ENCODE data around the gene EXOC3.
A peak's percentile ranks its signal among the peaks of the same experiment; 100 is the strongest.
"Not testable (repeated sequence)": the region's sequence is repeated elsewhere in the genome, so short reads cannot be mapped to it uniquely, and the experiment has no call there.

The EXOC3 gene

DNA sequence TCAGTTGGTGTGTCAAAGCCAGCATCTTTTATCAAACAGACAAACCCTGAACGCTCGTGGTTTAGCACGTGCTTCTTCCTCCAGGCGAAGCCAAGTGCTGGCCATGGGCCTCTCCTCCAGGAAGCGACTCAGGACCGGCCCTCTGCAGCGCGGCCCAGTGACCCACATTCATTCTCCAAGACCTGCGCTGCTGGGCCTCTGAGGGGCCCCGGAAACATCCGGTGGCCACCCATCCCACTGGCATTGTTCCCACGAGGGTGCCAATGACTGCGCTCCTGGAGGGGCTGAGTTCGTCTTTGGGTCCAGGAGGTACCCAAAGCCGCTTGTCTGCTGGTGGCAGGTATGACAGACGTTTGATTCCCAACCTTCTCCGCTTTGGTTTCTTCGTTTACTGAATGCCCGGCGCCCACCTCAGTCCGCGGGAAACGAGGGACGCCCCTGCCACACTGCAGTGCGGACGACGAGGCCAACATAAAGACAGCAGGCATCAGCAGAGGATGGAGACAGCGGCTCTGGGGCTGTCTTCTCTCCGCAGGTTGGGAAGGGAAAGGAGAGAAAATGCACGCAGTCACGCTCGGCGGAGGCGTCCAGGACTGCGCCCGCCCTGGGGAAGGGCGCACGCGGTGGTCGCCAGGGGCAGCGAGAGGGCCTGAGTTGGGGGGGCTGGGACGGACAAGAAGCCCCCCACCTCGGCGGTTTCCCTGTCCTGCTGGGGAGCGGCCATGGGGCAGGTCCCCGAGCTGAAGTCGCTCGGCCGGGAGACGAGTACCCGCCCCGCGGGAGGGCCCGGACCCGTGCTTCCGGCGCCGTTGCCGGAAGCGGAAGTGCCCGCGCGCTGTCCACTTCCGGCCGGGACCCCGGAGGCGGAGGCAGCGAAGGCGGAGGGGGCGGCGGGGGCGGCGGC lies at the start of gene EXOC3:
Gene EXOC3, plus strand, starts transcription at position 842 of the 904 bp plus-strand sequence. CDS start 3,030 bp downstream, outside the sequence.
- FAIRE-seq (no peak), DNase-seq (ENCODE audit: low spot score) (peak; percentile 98)

DNA sequence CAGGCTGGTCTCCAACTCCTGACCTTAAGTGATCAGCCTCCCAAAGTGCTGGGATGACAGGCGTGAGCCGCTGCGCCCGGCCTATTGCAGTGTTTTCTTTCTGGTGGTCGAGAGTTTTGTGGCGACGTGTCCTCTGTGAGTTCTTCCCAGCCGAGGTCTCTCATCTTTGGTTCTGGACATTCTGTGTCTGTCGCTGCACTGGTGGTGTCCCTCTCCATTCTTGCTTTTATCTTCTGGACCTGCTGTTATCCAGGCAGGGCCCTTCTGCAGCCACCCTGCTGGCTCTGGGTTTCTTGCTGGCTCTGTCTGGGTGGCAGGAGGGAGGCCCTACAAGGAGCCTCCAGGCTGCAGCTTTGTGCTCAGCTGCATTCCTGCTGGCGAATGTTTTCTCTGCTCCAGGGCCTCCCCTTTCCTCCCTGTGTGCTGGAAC lies 49.1 kb upstream of the EXOC3 start:
- no peak for FAIRE-seq
- DNase-seq (ENCODE audit: low spot score), result no peak

DNA sequence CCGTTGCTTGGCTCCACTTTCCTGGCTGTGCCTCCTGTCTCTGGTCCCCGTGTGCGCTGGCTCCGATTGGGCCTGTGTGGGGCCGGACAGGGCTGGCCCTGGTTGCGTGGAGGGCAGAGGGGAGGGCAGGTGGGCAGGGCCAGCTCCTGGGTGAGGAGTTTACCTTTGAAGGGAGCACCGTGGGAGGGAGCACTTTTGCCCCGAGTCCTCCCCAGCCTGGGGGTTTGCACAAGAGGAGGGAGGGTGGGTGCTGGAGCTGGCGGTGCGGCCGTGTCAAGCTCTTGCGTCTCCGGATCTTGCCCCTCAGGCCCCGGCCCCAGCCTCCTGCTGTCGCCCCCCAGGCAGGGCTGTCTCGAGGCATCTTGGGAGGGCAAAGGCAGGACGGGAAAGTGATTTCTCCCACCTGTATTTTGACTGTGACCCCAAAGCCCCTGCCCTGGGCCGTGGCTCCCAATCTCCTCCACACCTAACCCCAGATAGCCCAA lies 48.3 kb upstream of the EXOC3 start:
- no peak for FAIRE-seq
- no peak for DNase-seq (ENCODE audit: low spot score)

DNA sequence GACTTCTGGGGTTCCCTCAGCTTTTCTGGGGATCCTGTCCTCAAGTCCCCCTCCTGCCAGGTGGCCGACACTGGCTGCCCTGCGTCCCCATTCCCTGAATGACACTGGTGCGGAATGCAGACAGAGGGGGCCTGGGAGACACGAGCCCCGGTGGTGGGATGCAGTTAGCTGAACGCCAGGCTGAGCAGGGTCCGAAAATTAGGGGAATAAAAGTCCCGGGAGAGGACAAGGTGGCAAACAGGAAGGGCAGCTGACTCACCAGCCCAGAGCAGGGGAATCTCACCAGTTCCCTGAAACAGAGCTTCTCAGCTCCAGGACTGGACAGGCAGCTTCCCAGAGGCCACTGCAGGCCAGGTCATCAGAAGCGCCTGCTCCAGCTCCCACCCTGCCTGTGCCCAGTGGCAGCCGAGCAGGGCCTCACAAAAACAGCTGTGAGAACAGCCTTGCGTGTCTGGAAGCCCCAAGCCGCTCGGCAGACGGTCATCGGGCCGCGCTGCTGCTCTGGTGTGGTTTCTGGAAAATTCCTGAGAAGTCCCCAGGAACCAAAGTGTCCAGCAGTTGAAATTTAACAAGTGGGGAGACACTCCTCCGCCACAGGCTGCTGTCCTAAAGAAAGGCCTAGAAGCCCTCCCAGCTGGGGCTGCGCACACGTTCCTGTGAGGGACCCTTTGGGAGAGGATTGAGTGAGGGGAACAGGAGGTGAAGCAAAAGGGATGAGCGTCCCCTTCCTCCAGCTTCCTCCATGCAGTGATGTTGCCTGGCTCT lies 47.6 kb upstream of the EXOC3 start:
- DNase-seq (ENCODE audit: low spot score) (no peak), FAIRE-seq (no peak)

DNA sequence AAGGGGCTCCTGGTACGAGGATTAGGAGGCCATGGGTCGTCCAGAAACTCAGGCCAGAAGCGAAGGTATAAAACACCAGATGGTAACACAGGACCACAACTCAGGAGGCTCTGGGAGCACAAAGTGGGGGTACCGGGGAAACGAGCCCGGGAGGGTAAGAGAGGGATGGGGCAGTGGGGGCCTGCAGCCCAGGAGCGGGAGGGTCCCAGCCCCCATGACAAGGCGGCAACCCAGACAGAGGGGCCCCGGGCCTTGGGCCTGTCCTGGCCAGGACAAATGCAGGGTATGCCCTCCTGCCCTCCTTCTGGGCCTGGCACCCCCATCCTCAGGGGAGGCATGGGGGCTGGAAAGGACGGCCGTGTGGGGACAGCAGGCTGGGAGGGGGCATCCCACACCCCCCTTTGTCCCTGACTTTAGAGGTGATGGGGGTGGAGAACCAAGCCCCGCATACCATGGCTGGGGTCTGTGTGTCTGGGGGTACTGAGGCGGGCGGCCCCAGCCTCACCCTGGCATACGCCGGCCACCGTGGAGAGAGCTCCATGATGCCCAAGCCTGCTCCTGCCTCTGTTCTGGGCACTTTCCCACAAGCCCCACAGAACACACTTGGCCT lies 47.0 kb upstream of the EXOC3 start:
- no peak for FAIRE-seq
- no peak for DNase-seq (ENCODE audit: low spot score)

DNA sequence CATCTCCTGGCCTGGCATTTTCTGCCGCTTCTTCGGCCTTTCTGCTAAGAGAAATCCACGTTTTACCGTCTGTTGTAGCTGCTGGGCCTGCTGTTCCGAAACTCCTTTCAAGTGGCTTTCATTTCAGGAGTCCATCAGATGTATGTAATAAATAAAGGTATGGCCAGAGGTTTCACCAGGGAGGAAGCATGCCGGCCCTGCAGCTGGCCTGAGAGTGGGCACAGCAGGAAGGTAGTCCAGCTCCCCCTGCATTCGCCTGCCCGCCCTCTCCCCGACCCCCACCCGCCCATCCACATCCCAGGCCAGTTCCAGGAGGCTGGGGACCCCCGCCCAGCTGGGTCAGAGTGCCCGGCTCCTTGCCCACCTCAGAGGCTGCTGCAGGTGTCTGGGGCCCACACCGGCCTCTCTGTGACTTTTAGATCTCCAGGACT lies 46.4 kb upstream of the EXOC3 start:
- DNase-seq (ENCODE audit: low spot score) (no peak), FAIRE-seq (no peak)

DNA sequence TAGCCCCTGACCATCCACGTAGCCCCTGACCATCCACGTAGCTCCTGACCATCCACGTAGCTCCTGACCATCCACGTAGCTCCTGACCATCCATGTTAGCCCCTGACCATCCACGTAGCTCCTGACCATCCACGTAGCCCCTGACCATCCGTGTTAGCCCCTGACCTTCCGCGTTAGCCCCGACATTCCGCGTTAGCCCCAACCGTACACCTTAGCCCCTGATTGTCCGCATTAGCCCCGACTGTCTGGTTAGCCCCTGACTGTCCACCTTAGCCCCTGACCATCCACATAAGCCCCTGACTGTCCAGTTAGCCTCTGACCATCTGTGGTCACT lies 44.9 kb upstream of the EXOC3 start:
- FAIRE-seq; DNase-seq (ENCODE audit: low spot score): not testable (repeated sequence)

DNA sequence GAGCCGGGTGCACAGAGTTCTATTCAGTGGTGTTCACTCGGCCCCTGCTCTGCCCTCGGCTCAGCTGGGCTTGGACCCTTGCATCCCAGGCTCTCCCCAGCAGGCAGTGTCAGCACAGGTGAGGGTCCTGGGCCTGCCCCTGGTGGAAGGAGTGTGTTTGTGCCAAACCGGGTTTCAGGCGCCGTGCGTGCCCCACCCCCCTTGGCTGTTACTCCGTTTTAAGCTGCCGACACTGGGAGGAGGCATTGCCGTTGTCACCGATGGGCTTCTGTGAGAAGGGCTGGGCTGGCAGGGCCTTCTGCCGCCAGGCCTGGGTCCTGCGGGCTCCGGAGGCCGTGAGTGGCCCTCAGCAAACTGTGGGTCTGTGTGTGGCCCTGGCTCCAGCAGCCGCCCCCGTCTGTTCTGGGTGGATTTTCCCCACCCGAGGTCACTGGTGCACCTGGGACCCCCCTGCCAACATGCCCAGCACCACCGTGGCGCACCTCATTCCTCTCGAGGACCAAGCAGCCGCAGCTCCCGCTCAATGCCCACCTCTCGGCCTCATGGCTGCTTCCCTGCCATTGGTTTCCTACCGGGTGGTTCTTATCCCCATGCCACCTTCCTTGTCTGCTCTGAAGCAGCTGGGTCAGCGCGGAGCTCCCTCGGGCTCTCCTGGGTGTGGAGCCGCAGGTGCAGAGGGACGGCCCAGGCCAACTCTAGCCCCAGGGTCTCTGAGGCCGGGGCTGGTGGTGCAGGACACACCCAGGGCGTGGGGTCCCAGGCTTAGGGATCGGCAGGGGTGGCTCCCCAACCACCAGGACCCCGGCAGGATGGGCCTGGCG lies 44.3 kb upstream of the EXOC3 start:
- FAIRE-seq (no peak), DNase-seq (ENCODE audit: low spot score) (no peak)

DNA sequence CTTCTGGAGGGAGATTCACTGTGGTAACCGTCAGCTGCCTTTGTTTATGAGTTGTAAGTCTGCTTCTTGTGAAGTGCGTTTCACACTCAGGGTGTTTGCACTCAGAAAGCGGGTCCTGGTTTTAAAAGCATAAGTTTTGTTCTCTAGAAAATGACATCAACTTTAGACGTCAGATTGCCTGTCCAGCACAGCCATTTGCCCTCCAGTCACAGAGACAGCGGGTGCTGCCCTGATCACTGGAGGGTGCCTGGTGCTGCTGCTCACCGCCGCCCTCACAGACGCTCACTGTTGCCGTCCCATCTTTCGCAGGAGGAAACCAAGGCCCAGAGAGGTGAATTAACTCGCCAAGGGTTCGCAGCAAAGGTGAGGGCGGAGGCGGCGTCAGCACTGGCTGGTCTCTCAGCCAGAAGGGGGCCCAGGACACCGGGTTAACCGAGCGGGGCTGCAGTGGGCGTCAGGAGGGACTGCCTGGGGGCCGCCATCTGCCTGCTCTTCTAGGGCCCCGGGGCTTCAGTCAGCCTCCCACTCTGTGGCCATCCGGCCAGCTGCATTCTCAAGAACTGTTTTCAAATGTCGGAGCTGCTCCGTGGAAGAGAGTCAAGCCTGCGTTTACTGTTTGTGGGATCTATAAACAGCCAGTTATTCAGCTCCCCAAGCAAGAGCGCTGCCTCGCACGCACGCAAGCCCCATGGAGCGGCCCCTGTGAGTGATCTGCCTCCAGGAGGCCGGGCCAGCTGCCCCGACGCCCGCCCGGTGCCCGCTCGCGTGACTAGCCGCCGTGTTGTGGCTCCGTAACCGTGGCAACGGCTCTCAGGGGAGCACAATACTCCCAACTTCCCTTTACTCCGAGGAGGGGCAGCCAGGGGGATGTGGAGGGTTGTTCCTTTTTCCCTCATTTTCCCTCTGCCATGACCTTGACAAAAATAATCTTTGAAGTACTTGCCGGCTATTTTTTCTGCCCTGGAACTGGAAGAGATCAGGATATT lies 43.4 kb upstream of the EXOC3 start:
- no peak for FAIRE-seq
- DNase-seq (ENCODE audit: low spot score), result no peak

DNA sequence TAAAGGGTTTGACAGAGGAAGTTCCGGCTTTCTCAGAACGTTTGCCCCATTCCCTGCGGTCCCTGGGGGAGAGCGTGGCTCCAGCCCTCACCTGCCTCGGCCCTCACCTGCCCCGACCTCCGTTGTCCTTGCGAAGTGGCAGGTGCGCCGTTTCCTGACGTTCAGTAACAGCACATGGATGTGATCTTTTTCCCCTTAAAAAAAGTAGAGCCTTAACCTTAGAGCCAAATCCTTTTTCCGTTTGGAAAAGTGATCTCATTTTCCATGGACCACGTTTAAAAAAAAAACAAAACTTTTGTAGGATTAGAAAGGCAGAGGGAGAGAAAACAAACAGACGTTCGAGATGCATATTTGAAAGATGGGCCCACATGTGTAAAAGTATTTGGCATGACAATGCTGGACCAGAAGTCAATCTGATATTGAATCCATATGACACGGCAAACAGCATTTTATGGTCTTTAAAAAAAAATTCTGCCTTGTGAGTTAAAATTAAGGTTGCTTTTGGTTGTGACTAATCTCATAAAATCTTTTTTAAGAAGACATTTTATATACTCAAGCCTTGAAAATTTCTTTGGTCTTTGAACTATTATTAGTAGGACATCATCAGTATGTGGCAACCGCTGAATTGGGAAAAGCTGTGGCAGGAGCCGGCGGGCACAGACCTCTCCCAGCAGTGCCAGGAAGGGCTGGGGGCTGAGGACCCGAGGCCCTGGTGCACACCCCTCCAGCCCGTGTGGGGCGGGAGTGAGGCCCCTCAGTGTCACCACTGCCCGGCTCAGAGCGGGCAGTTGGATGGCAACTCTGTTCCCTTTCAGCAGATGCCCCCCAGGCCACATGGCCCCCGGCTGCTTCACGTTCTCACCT lies 42.5 kb upstream of the EXOC3 start:
- DNase-seq (ENCODE audit: low spot score), result no peak
- FAIRE-seq, result no peak

DNA sequence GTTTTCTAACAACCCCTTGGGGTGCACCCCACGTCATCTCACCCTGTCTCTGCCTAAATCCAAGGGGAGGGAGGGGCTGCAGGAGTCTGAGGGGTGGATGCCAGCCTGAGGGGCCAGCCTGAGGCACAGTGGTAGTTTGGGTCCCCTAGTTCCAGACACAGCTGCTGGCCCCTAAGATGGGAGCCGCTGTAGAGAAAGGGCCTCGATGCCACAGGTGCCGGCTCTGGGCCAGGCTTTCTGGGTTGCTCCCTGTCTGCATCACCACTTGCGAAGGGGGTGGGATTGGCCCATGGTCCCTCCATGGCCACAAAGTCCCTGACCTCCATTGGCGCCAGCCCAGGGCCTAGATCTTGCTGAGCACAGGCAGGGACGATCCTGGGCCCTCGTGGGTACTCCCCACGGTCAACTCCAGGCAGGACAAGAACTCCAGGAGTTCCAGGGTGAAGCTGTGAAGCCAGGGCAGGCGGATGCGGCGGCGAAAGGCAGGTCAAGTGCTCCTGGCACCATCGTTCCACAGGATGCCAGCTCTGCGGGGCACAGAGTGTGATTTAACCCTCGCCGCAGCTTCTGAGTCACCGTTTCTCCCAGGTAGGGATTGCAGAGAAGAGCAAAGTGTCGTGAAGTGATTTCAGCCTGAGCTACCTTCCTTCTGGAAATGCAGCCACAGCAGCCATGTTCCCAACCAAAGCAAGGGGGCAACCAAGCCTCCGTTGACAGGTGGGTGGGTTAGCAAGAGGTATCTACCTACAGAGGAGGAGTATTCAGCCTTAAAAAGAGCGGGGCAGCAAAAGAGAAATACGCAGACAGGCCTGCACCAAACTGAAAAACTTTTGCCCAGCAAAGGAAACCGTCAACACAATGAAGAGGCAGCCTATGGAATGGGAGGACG lies 41.6 kb upstream of the EXOC3 start:
- FAIRE-seq (no peak), DNase-seq (ENCODE audit: low spot score) (no peak)

DNA sequence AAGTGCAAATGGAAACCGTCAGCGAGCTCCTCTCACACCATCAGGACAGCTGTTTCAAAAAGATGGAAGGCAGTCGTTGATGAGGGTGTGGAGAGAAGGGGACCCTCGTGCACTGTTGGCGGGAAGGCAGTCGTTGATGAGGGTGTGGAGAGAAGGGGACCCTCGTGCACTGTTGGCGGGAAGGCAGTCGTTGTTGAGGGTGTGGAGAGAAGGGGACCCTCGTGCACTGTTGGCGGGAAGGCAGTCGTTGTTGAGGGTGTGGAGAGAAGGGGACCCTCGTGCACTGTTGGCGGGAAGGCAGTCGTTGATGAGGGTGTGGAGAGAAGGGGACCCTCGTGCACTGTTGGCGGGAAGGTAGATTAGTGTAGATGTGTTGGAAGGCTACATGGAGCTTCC lies 40.8 kb upstream of the EXOC3 start:
- FAIRE-seq; DNase-seq (ENCODE audit: low spot score): not testable (repeated sequence)

DNA sequence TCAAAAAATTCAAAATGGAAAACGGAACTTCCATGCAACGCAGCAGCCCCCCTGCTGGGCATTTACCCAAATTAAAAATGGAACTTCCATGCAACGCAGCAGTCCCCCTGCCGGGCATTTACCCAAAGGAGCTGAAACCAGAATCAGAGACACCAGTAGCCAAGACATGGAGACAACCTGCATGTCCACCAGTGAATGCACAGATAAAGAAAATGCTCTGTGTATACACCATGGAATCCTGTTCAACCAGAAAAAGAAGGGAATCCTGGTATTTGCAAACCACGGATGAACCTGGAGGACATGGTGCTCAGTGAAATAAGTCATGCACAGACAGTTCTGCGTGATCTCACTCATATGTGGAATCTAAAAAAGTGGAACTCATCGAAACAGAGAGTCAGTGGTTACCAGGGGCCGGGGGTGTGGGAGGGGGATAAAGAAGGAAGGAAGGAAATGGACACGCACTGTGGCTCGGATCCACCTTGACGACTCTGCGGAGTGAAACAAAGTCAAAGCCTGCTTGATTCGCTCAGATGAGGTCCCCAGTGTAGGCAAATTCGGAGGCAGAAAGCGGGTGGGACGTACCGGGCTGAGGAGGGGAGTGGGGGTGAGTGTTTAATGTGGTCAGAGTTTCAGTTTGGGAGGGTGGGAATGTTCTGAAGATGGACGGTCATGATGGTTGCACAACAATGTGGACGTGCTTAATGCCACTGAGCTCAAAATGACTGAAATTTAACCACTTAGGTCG lies 40.2 kb upstream of the EXOC3 start:
- DNase-seq (ENCODE audit: low spot score) (no peak), FAIRE-seq (no peak)

DNA sequence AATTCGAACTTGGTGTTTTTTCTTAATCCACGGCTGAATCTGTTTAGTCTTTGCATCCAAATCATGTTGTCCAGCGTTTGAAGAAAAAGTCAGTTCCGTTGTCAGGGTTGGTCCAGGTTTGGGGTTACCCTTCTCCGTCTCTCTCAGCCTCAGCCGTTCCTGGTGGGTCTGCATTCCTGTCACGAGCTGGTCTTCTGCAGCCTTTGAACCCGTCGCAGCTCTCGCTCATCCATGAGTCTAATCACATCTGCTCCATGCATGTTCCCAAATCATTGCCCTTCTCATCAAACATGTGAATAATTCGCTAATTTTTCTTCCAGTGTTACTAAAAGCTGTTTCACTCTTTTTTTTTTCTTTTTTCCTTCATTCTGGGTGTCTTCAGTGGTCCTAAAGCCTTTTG lies 39.0 kb upstream of the EXOC3 start:
- no peak for DNase-seq (ENCODE audit: low spot score)
- no peak for FAIRE-seq

DNA sequence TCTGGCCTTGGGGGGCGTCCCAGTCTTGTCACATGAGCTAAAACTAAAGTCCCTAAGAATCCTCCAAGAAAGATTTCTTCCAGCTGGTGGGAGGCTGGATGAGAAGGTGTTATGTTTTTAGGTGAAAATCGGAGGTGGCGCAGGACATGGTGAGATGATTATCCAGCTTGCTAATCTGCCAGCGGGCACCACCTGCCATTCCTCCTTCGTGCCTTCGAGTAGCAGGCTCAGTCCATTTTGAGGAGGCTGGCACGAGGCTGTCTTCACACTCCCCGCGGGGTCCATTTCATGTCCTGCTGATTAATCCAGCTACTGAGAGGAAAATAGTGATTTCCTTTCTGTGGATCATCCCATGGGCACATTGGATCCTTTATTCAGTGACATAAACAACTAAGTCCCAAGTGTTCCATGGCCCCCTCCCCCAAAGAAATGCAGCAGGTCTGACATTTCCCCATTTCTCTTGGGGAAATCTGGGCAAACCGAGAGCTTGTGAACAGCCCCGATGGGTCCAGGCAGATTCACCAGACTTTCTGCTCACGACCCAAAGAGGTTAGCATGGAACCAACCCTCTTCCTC lies 38.2 kb upstream of the EXOC3 start:
- FAIRE-seq, result no peak
- DNase-seq (ENCODE audit: low spot score), result no peak

DNA sequence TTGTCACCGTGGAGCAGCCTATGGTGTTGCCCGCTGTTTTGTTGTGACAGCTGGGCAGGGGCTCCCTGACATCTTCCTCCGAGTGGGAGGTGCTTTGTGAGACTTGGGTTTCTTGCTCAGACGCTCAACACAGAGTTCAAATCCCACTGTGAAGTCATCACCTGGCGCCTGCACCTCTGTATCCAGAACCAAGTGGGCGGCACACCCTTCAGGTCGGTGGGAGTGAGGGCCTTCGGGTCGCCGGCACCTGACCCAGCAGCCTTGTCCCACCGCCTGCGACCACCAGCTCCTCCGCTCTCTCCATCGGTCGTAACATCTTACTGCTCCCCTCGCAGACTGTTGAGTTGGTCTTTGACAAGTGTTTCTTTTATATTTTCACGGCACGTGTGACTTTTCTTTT lies 37.6 kb upstream of the EXOC3 start:
- FAIRE-seq, result no peak

DNA sequence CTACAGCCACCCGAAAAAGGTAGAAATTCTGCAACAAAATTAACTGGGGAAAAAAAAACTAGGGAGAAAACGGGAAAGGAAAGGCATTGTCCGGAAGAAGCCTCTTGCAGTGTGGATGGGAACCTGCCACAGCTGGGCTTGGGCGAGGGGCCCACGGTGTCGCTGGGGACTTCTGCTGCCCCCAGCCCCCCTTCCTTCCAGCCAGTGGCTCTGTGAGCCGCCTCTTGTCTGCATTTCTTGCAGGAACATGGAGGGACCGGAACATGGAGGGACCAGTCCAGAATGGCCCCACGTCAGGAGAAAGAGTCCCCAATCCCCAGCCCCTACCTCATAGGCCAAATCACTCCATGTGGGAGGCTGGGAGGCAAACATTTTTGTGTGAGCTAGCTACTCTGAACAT lies 36.9 kb upstream of the EXOC3 start:
- no peak for FAIRE-seq
- no peak for DNase-seq (ENCODE audit: low spot score)

More for the DNA sequence above, 37.6 kb upstream of the EXOC3 start:
- DNase-seq (ENCODE audit: low spot score), result no peak

Data from urothelium cell line (cell line).